ENCODE results near the gene SELENOI. TPM values are rescaled to one million over a fixed set of nuclear protein-coding genes. Genes with fewer than 3 reads are reported as not detected.
A peak's percentile ranks its signal among the peaks of the same experiment; 100 is the strongest.

SELENOI gene
- total RNA-seq, 1 donor, result 34.1 TPM

DNA sequence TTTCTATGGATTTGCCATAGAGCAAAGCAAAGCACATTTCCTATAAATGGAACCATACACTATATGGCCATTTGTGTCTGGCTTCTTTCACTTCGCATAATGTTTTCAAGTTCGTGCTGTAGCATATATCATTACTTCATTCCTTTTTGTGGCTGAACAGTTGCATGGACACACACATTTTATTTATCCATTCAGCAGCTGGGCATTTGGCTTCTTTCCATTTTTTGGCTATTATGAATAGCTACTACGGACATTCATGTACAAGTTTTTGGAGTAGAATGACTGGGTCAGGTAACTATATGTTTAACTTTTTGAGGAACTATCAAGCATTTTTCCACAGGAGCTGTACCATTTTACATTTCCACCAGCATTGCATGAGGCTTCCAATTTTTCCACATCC lies 10.7 kb upstream of the SELENOI start:
- TF ChIP-seq, protein P1, sequence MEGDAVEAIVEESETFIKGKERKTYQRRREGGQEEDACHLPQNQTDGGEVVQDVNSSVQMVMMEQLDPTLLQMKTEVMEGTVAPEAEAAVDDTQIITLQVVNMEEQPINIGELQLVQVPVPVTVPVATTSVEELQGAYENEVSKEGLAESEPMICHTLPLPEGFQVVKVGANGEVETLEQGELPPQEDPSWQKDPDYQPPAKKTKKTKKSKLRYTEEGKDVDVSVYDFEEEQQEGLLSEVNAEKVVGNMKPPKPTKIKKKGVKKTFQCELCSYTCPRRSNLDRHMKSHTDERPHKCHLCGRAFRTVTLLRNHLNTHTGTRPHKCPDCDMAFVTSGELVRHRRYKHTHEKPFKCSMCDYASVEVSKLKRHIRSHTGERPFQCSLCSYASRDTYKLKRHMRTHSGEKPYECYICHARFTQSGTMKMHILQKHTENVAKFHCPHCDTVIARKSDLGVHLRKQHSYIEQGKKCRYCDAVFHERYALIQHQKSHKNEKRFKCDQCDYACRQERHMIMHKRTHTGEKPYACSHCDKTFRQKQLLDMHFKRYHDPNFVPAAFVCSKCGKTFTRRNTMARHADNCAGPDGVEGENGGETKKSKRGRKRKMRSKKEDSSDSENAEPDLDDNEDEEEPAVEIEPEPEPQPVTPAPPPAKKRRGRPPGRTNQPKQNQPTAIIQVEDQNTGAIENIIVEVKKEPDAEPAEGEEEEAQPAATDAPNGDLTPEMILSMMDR (IDR thresholded peaks at IDR 0.05; ENCODE audit: insufficient read depth, low read depth, low read length), result no peak
- H3K4me3 ChIP-seq (ENCODE audit: low read depth, low read length), result no peak overlapping the region
- DNase-seq (ENCODE audit: low read depth), result no peak

DNA sequence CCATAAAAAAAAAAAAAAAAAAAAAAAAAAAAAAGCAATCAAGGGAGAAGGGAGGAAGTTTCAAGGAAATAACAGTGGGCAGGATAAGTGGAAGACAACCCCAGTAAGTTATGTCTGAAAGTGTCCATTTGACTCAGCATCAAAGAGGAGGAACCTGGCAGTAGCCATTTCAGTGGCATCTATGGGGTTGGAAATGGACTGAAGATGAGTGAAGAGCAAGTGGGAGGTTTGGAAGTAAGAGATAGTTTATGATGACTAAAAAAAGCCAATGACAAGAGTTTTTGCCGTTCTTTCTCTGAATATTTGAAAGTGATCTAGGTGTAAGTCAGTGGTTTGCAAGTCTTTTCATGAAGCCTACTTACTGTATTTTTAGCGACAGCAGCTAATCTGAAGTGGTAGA lies 9.2 kb upstream of the SELENOI start:
- no peak for DNase-seq (ENCODE audit: low read depth)
- TF ChIP-seq, protein P1 (IDR thresholded peaks at IDR 0.05; ENCODE audit: insufficient read depth, low read depth, low read length), result no peak
- H3K4me3 ChIP-seq (ENCODE audit: low read depth, low read length), result no peak overlapping the region

DNA sequence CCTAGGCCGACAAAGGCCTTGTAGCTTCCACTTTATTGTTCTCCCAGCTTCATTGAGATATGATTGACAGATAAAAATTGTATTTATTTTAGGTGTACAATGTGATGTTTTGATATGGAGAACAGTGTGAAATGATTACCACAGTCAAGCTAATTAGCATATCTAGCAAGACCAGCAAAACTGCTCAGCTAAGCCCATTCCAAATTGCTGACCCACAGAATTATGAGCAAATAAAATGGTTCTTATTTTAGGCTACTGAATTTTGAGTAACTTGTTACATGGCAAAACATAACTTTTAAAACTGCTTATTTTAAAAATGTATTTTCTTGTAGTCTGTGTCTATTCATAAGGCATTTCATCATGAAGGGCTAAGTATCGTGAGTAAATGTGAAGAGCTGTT lies 8.6 kb upstream of the SELENOI start:
- H3K4me3 ChIP-seq (ENCODE audit: low read depth, low read length), result no peak overlapping the region
- no peak for DNase-seq (ENCODE audit: low read depth)
- TF ChIP-seq, protein P1 (IDR thresholded peaks at IDR 0.05; ENCODE audit: insufficient read depth, low read depth, low read length), result no peak

DNA sequence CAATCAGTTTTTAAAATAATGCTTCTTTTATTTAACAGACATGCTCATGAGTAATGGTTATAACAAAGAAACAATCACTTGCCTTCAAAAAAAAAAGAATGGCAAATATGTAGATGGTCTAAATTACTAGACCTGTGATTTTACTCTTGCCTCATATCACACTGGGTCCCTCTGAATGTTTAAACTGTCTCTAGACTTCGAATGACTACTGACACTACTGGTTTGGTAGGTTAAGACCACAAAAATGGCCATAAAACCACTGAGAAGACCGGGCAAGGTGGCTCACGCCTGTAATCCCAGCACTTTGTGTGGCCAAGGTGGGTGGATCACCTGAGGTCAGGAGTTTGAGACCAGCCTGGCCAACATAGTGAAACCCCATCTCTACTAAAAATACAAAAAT lies 5.1 kb upstream of the SELENOI start:
- TF ChIP-seq, protein P1 (IDR thresholded peaks at IDR 0.05; ENCODE audit: insufficient read depth, low read depth, low read length), result no peak
- H3K4me3 ChIP-seq (ENCODE audit: low read depth, low read length), result no peak overlapping the region

DNA sequence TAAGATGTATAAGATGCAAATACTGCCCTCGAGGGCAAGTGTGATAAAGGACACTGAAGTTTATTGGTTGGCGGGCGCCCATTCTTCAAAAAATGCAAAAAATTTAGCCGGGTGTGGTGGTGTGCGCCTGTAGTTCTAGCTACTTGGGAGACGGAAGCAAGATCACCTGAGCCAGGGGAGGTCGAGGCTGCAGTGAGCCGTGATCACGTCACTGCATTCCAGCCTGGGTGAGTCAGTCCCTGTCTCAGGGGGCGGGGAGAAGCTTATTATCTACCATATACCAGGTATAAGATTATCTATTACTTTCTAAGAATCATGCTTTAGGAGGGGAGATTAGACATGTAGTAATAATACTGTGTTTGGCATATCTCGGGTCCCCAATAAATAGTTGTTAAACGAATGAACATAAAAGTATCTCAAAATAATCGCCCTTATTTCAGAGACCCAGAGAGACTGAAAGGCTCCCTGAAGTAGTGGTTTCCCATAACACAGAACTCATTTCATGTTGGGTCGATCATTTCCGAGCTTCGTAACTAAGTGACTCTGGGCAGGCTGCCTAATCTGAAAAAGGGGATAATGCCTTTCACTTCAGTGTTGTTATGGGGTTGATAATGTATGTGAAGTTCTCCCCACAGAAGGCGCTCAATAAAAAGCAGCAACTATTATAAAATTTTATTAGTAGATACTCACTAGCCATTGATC lies 1.2 kb upstream of the SELENOI start:
- H3K4me3 ChIP-seq (ENCODE audit: low read depth, low read length), result peak overlapping the region; percentile 91
- TF ChIP-seq, protein P1 (IDR thresholded peaks at IDR 0.05; ENCODE audit: insufficient read depth, low read depth, low read length), result no peak
- peak; percentile 65 for DNase-seq (ENCODE audit: low read depth)

More for the DNA sequence above, 5.1 kb upstream of the SELENOI start:
- DNase-seq (ENCODE audit: low read depth), result no peak

DNA sequence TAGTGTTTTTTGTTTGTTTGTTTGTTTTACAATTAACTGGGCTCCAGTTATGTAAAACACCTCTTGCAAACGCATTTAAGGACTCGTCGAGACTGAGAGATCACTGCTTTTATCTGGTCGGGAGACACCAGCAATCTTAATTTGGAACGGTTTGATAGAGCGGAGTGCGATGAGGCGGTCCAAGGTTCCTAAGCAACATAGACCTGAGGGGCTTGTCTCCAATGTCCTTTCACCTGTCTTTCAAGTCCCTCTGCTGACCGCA lies 729 bp upstream of the SELENOI start:
- TF ChIP-seq, protein P1 (IDR thresholded peaks at IDR 0.05; ENCODE audit: insufficient read depth, low read depth, low read length), result no peak

DNA sequence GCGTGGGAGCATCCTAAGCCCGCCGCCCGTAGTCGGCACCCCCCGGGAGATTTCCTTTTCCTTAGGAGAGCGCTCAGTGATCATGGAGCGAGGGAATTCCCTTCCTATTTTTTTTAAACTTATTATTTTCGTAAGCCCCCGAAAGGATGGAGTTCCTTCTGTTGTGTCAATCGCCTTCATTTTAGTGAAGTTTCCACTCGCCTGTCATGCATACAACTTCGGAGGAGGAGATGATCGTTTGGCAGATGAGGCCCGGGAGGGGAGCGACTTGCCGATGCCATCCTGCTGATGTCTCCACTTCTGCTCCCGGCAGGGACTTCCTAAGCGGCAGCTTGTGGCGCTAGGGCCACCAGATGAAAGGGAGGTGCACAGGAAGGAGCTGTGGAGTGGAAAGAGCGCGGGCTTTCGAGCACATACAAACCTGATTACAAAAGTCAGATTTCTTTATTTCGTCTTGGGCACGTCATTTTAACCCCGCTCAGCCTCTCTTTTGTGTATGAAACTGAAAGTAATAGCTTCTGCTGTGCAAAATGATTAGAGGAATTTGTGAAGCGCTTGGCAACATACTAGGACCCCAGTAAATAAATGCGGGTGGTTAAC lies 611 bp downstream of the SELENOI start, which contains the start of gene ADGRF3:
Gene ADGRF3 (minus strand): TSS at position 336 of the 600 bp plus-strand sequence. CDS start 555 bp downstream, outside the sequence.
- H3K4me3 ChIP-seq (ENCODE audit: low read depth, low read length), result peak within 1 kb of the TSS; percentile 91
- TF ChIP-seq, protein P1 (IDR thresholded peaks at IDR 0.05; ENCODE audit: insufficient read depth, low read depth, low read length), result no peak
- peak; percentile 59 for DNase-seq (ENCODE audit: low read depth)

More for the DNA sequence above, 729 bp upstream of the SELENOI start:
- no peak for DNase-seq (ENCODE audit: low read depth)
- peak overlapping the region; percentile 91 for H3K4me3 ChIP-seq (ENCODE audit: low read depth, low read length)
